Panc1 (cell line): ENCODE results near the gene S1PR2.

ENCODE experiments used
- POLR2AphosphoS5 ChIP-seq: IDR thresholded peaks from 2 replicates; pipeline ENCODE4 v1.6.1; 2012; ENCODE audit warnings: mild to moderate bottlenecking, low read depth, low read length, moderate library complexity
- SIN3A ChIP-seq: IDR thresholded peaks from 2 replicates; pipeline ENCODE4 v1.6.1; 2012; ENCODE audit warnings: low read depth, mild to moderate bottlenecking, low read length, moderate library complexity, borderline replicate concordance; ENCODE audit not compliant: insufficient read depth
- TF ChIP-seq, protein P1 (sequence below): fragments of 450-650 bp; IDR thresholded peaks from 2 replicates; pipeline ENCODE4 v1.5.1; 2017; ENCODE audit warnings: mild to moderate bottlenecking
- TF ChIP-seq, protein P2 (sequence below), 2 experiments: IDR thresholded peaks; 2 replicates each; pipeline ENCODE4 v1.6.1; 2011 to 2012; ENCODE audit warnings: low read depth in 2 of 2, control low read depth in 1 of 2, low read length in 1 of 2, mild to moderate bottlenecking in 1 of 2, moderate library complexity in 1 of 2; ENCODE audit not compliant: insufficient read depth in 1 of 2

DNA sequence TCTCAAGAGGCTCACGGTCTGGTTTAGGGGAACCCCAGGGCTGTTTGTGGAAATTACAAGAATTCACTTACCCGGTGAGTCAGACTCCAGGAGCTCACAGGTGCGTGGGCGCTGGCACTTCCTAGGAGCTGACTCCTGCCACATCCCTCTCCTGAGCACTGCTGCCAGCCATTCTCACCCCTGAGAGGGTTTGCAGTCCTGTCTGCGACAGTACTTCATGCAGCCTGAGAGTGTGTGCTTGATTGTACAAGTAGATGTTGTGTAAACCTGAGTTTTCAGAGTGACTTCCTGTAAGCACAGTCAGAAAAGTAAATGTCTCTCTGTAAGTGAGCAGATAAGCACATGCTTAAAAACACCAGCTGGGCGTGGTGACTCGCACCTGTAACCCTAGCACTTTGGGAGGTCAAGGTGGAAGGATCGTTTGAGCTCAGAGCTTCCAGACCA is 29.0 kb upstream of the S1PR2 start:
- TF ChIP-seq POLR2AphosphoS5 (no peak), SIN3A (no peak)
- TF ChIP-seq, protein P1, sequence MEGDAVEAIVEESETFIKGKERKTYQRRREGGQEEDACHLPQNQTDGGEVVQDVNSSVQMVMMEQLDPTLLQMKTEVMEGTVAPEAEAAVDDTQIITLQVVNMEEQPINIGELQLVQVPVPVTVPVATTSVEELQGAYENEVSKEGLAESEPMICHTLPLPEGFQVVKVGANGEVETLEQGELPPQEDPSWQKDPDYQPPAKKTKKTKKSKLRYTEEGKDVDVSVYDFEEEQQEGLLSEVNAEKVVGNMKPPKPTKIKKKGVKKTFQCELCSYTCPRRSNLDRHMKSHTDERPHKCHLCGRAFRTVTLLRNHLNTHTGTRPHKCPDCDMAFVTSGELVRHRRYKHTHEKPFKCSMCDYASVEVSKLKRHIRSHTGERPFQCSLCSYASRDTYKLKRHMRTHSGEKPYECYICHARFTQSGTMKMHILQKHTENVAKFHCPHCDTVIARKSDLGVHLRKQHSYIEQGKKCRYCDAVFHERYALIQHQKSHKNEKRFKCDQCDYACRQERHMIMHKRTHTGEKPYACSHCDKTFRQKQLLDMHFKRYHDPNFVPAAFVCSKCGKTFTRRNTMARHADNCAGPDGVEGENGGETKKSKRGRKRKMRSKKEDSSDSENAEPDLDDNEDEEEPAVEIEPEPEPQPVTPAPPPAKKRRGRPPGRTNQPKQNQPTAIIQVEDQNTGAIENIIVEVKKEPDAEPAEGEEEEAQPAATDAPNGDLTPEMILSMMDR, result no peak
- TF ChIP-seq, protein P2, sequence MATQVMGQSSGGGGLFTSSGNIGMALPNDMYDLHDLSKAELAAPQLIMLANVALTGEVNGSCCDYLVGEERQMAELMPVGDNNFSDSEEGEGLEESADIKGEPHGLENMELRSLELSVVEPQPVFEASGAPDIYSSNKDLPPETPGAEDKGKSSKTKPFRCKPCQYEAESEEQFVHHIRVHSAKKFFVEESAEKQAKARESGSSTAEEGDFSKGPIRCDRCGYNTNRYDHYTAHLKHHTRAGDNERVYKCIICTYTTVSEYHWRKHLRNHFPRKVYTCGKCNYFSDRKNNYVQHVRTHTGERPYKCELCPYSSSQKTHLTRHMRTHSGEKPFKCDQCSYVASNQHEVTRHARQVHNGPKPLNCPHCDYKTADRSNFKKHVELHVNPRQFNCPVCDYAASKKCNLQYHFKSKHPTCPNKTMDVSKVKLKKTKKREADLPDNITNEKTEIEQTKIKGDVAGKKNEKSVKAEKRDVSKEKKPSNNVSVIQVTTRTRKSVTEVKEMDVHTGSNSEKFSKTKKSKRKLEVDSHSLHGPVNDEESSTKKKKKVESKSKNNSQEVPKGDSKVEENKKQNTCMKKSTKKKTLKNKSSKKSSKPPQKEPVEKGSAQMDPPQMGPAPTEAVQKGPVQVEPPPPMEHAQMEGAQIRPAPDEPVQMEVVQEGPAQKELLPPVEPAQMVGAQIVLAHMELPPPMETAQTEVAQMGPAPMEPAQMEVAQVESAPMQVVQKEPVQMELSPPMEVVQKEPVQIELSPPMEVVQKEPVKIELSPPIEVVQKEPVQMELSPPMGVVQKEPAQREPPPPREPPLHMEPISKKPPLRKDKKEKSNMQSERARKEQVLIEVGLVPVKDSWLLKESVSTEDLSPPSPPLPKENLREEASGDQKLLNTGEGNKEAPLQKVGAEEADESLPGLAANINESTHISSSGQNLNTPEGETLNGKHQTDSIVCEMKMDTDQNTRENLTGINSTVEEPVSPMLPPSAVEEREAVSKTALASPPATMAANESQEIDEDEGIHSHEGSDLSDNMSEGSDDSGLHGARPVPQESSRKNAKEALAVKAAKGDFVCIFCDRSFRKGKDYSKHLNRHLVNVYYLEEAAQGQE (IDR thresholded peaks at IDR 0.05; ENCODE audit: insufficient read depth in 1 of 2, low read depth in 2 of 2, low read length in 1 of 2), result no peak
